Activated CD8-positive, alpha-beta T cell treated with anti-CD3 and anti-CD28 coated beads for 36 hours (primary cell): ENCODE measurements around the gene PDE5A. TPM values are rescaled to one million over a fixed set of nuclear protein-coding genes. Genes with fewer than 3 reads are reported as not detected.

Source experiments
- ATAC-seq: fragments of 200-7000 bp; cut with Tn5 transposase; one replicate; pipeline ENCODE4 v1.10.0; 2021; ENCODE audit warnings: mild to moderate bottlenecking, moderate library complexity
- CTCF ChIA-PET: fragments of 350-600 bp; sonication (Branson Sonifier 250); formaldehyde crosslinking; loops from one replicate; lab custom pipeline; 2021; ENCODE audit warnings: antibody characterized with exemption; lab: Charles Lee
- POLR2A ChIA-PET: fragments of 350-600 bp; sonication (Branson Sonifier 250); formaldehyde crosslinking; loops from one replicate; lab custom pipeline; 2021; ENCODE audit warnings: antibody characterized with exemption; lab: Charles Lee
- DNase-seq: peaks from one replicate; pipeline ENCODE4 v3.0.0-alpha.2; 2020
- H3K27ac Mint-ChIP-seq: one replicate; pipeline ENCODE4 v1.8.0; 2021; ENCODE audit warnings: mild to moderate bottlenecking, mixed read lengths
- H3K27me3 Mint-ChIP-seq: one replicate; pipeline ENCODE4 v1.8.0; 2021; ENCODE audit warnings: mixed read lengths
- H3K36me3 Mint-ChIP-seq: one replicate; pipeline ENCODE4 v1.8.0; 2021; ENCODE audit warnings: low read depth, mixed read lengths
- H3K4me1 Mint-ChIP-seq: one replicate; pipeline ENCODE4 v1.8.0; 2021; ENCODE audit warnings: low read depth, mixed read lengths
- H3K4me3 Mint-ChIP-seq: one replicate; pipeline ENCODE4 v1.8.0; 2021; ENCODE audit warnings: mild to moderate bottlenecking, moderate library complexity, mixed read lengths
- H3K9me3 Mint-ChIP-seq: one replicate; pipeline ENCODE4 v1.8.0; 2021; ENCODE audit warnings: mixed read lengths
- intact Hi-C: fragments of 100-400 bp; cut with micrococcal nuclease; formaldehyde crosslinking; loops from one replicate; pipeline ENCODE4 v1.10.0; 2022
- total RNA-seq, 2 experiments: library from RNA; stranded (reverse); gene quantifications; one replicate each; pipeline ENCODE4 v1.2.3, GENCODE V29; 2021
- TF ChIP-seq, protein P1 (sequence below): fragments of 200-600 bp; IDR thresholded peaks from one replicate; pipeline ENCODE4 v1.8.0; 2022; ENCODE audit warnings: antibody characterized with exemption, mild to moderate bottlenecking

PDE5A gene
- total RNA-seq, 2 experiments from 2014 or later, result 0.22 to 0.32 TPM

DNA sequence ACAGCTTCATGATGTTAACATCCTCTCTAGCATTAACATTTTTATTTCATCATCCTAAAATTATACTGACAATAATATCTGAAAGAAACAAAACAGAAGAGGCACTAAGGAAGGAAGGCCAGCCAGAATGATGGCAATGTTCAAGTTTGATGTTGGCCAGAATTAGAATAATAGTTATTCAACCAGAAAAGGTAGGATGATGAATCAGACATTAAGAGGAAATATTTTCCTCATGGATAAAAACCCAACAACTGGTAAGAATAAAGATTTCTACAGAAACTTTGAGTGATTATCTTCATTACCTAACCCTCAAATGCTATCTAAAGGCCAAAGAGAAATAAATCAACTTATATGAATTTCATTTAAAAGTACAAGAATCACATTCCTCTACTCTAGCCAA, 105.2 kb downstream of the PDE5A start:
- DNase-seq (no peak), ATAC-seq (no peak)
- H3K4me3 Mint-ChIP-seq, result no peak overlapping the region
- ChIA-PET CTCF (no interaction called here), POLR2A (no interaction called here)
- intact Hi-C loops, result no loop called here
- H3K36me3 Mint-ChIP-seq, result peaks cover 9% of the 10 kb centered on the region
- H3K27me3 Mint-ChIP-seq, result no peaks in the 10 kb centered on the region
- no peak overlapping the region for H3K27ac Mint-ChIP-seq
- TF ChIP-seq, protein P1, sequence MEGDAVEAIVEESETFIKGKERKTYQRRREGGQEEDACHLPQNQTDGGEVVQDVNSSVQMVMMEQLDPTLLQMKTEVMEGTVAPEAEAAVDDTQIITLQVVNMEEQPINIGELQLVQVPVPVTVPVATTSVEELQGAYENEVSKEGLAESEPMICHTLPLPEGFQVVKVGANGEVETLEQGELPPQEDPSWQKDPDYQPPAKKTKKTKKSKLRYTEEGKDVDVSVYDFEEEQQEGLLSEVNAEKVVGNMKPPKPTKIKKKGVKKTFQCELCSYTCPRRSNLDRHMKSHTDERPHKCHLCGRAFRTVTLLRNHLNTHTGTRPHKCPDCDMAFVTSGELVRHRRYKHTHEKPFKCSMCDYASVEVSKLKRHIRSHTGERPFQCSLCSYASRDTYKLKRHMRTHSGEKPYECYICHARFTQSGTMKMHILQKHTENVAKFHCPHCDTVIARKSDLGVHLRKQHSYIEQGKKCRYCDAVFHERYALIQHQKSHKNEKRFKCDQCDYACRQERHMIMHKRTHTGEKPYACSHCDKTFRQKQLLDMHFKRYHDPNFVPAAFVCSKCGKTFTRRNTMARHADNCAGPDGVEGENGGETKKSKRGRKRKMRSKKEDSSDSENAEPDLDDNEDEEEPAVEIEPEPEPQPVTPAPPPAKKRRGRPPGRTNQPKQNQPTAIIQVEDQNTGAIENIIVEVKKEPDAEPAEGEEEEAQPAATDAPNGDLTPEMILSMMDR, result no peak
- H3K4me1 Mint-ChIP-seq, result no peaks in the 10 kb centered on the region
- H3K9me3 Mint-ChIP-seq, result no peaks in the 10 kb centered on the region

DNA sequence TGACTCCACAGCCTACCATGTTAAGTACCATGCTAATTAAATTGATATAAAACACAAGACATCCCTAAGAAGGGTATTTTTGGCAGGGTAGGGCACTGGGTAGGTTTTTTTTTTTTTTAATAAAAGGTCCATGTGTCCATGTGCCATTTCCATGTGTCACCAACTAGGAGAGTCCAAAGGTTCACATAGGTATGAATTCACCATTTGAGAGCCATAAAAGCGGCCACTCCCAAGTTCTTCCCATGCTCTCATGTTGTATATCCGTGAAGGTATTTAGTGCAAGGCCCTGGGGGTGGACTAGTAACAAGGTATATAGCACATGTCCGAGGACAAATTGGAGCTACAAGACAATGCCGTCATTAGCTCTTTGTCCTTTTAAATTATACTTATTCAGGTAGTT, 107.3 kb downstream of the PDE5A start:
- ChIA-PET CTCF (no interaction called here), POLR2A (no interaction called here)
- H3K27me3 Mint-ChIP-seq, result no peaks in the 10 kb centered on the region
- no peak for ATAC-seq
- no peak overlapping the region for H3K4me3 Mint-ChIP-seq
- no peak for DNase-seq
- no peak overlapping the region for H3K27ac Mint-ChIP-seq
- H3K4me1 Mint-ChIP-seq, result no peaks in the 10 kb centered on the region
- TF ChIP-seq, protein P1, result no peak
- peaks cover 15% of the 10 kb centered on the region for H3K36me3 Mint-ChIP-seq
- intact Hi-C loops, result no loop called here
- H3K9me3 Mint-ChIP-seq, result no peaks in the 10 kb centered on the region

DNA sequence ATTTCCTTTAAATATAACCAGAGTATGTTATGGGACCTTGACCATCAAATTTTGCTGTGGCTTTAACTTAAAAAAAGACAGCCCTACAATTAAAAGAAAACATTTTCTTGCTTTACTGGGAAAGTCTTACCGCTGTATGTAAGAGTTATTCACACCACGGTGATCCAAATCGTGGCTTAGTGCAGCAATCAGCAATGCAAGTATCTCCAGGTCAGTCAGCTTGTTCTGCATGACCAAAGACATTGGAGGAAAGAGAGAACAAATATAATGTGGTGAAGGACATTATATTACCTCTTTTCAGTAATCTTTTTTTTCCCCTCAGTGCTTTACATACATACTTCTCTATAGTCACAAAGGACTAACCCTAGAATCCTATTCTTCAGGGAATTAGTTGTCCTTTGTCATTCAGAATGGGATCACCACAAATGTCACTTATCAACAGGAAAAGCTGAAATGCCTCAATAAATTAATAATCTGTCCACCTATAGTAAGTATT, 109.6 kb downstream of the PDE5A start:
- intact Hi-C loops, result no loop called here
- H3K36me3 Mint-ChIP-seq, result peaks cover 15% of the 10 kb centered on the region
- no peaks in the 10 kb centered on the region for H3K4me1 Mint-ChIP-seq
- ChIA-PET CTCF (no interaction called here), POLR2A (no interaction called here)
- DNase-seq (no peak), ATAC-seq (no peak)
- no peaks in the 10 kb centered on the region for H3K27me3 Mint-ChIP-seq
- no peaks in the 10 kb centered on the region for H3K9me3 Mint-ChIP-seq
- TF ChIP-seq, protein P1, result no peak
- no peak overlapping the region for H3K4me3 Mint-ChIP-seq
- H3K27ac Mint-ChIP-seq, result no peak overlapping the region

DNA sequence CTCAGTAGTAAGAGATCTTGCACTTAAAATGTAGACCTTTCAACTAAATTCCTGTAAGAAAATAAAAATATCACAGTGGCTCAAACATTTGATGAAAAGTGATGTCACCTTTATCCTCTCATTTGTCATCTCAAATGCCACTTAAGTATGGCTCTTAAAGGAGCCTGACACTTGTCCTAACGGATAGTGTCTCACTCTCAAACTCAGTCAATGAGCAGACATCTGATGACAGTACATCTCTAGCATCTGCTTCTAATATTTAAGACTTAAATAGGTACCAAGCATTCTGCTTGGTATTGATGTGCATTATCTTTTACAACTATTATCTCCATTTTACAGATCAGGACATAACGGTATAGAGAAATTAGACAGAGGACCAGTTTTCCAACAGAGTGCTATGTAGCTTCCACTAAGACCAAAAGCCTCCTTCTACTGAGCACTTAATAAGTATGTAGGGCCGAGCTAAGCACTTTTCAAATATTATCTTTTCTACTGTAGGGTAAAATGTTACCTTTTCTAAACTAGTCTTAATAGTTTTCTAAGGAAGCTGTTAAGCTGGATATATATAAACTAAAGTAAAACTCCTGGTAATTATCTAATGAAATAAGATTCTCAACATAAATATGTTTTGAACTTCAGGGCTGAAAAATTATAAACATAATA, 110.2 kb downstream of the PDE5A start:
- H3K9me3 Mint-ChIP-seq, result no peaks in the 10 kb centered on the region
- DNase-seq (no peak), ATAC-seq (no peak)
- TF ChIP-seq, protein P1, result no peak
- no peak overlapping the region for H3K4me3 Mint-ChIP-seq
- H3K27me3 Mint-ChIP-seq, result no peaks in the 10 kb centered on the region
- POLR2A ChIA-PET, result no interaction called here
- H3K36me3 Mint-ChIP-seq, result peaks cover 19% of the 10 kb centered on the region
- H3K27ac Mint-ChIP-seq, result no peak overlapping the region
- CTCF ChIA-PET, result no interaction called here
- no peaks in the 10 kb centered on the region for H3K4me1 Mint-ChIP-seq
- intact Hi-C loops, result no loop called here

DNA sequence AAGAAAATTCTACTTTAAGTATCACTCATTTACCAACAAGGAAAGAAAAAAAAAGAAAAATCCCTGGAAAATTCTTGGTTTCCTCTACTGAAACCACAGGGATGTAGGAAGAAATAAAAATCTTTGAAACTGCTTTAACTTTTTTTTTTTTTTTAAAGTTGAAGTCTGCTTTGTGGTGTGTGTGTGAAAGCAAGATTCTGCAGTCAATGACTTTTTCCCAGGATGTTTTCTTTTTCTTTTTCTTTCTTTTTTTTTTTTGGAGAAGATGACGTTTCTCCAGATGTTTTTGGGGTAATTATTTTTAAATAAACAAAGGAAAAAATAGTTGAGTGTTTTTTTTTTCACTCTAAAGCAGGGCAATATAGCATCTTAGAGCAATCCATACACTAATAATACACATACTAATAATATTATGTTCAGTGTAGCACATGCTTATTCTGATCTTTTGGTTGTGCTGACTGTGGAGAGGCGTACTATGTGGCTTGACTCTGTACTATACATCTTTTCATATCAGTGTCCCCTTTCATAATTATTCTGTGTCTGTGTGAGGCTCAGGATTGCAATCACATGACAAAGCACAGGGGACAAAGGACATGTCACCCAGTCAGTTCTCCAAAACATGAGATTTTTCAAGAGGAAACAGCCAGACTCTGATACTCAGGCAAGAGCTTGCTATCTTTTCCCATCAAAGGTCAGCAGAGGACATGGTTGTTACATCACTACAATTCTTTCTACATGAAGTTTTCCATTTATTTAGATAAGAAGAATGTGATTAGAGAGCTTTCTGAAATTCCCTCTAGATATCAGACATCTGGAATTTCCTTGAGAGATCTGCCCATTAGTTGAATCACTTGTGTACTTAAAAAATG, 111.0 kb downstream of the PDE5A start:
- Mint-ChIP-seq H3K27ac (no peak overlapping the region), H3K9me3 (no peaks in the 10 kb centered on the region), H3K4me3 (no peak overlapping the region), H3K4me1 (no peaks in the 10 kb centered on the region), H3K36me3 (peaks cover 20% of the 10 kb centered on the region), H3K27me3 (no peaks in the 10 kb centered on the region)
- POLR2A ChIA-PET, result no interaction called here
- TF ChIP-seq, protein P1, result no peak
- ATAC-seq (no peak), DNase-seq (no peak)
- intact Hi-C loops, result no loop called here
- CTCF ChIA-PET, result no interaction called here
